Activated CD8-positive, alpha-beta T cell treated with anti-CD3 and anti-CD28 coated beads, Interleukin-2, amount 10 ng/mL, durations not matched to agents 7 days and 5 days (primary cell): ENCODE data around the gene SALL3. TPM values are rescaled to one million over a fixed set of nuclear protein-coding genes. Genes with fewer than 3 reads are reported as not detected.

Source experiments
- ATAC-seq: fragments of 150-1000 bp; cut with Tn5 transposase; one replicate; pipeline ENCODE4 v1.10.0; 2021; ENCODE audit warnings: moderate library complexity
- CTCF ChIA-PET: fragments of 350-600 bp; sonication (Branson Sonifier 250); formaldehyde crosslinking; loops from one replicate; lab custom pipeline; 2021; ENCODE audit warnings: antibody characterized with exemption; lab: Charles Lee
- POLR2A ChIA-PET: fragments of 350-600 bp; sonication (Branson Sonifier 250); formaldehyde crosslinking; loops from one replicate; lab custom pipeline; 2021; ENCODE audit warnings: antibody characterized with exemption; lab: Charles Lee
- DNase-seq: peaks from one replicate; pipeline ENCODE4 v3.0.0-alpha.2; 2020
- H3K27ac Mint-ChIP-seq: one replicate; pipeline ENCODE4 v1.8.0; 2021; ENCODE audit warnings: mild to moderate bottlenecking, mixed read lengths
- H3K27me3 Mint-ChIP-seq: one replicate; pipeline ENCODE4 v1.8.0; 2021; ENCODE audit warnings: low read depth, mixed read lengths
- H3K36me3 Mint-ChIP-seq: one replicate; pipeline ENCODE4 v1.8.0; 2021; ENCODE audit warnings: low read depth, mixed read lengths
- H3K4me1 Mint-ChIP-seq: one replicate; pipeline ENCODE4 v1.8.0; 2021; ENCODE audit warnings: low read depth, mixed read lengths
- H3K4me3 Mint-ChIP-seq: one replicate; pipeline ENCODE4 v1.8.0; 2021; ENCODE audit warnings: mild to moderate bottlenecking, mixed read lengths
- H3K9me3 Mint-ChIP-seq: one replicate; pipeline ENCODE4 v1.8.0; 2022; ENCODE audit warnings: mixed read lengths; ENCODE audit not compliant: insufficient read depth
- total RNA-seq, 2 experiments: library from RNA; stranded (reverse); gene quantifications; one replicate each; pipeline ENCODE4 v1.2.3, GENCODE V29; 2021

The SALL3 gene
- total RNA-seq, 2 experiments from 2014 or later = not detected

GRCh38 chr18:79022603-79023002 is 43.0 kb downstream of the SALL3 start:
- H3K27ac Mint-ChIP-seq = no peak overlapping the region
- H3K9me3 Mint-ChIP-seq = no peaks in the 10 kb centered on the region
- DNase-seq (no peak), ATAC-seq (no peak)
- no peaks in the 10 kb centered on the region for H3K27me3 Mint-ChIP-seq
- no peaks in the 10 kb centered on the region for H3K4me1 Mint-ChIP-seq
- H3K36me3 Mint-ChIP-seq = no peaks in the 10 kb centered on the region
- ChIA-PET CTCF (no interaction called here), POLR2A (no interaction called here)
- H3K4me3 Mint-ChIP-seq = no peak overlapping the region

GRCh38 chr18:79026491-79026890 is 46.9 kb downstream of the SALL3 start:
- no peaks in the 10 kb centered on the region for H3K9me3 Mint-ChIP-seq
- DNase-seq (no peak), ATAC-seq (no peak)
- no peaks in the 10 kb centered on the region for H3K4me1 Mint-ChIP-seq
- H3K27me3 Mint-ChIP-seq = no peaks in the 10 kb centered on the region
- H3K4me3 Mint-ChIP-seq = no peak overlapping the region
- no peaks in the 10 kb centered on the region for H3K36me3 Mint-ChIP-seq
- ChIA-PET CTCF (no interaction called here), POLR2A (no interaction called here)
- no peak overlapping the region for H3K27ac Mint-ChIP-seq

DNA sequence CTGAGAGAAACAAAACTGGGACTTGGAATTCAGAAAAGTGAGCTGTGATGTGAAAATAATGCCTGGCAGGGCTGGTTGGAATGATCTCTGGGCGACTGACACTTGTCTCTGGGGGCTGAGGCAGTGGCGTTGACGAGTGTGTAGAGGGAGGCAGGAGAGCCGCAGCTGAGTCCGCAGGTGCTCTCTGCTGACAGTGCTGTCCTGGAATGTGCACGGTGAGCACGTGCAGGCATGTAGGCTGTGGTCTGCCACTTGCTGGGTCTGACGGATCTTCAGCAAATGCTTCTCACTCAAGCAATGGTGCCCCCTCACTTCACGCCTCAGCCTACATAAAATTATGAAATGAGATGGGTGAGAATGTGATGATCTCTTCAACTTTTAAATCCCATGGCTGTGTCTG is 51.1 kb downstream of the SALL3 start:
- CTCF ChIA-PET = no interaction called here
- H3K27ac Mint-ChIP-seq = no peak overlapping the region
- H3K4me3 Mint-ChIP-seq = no peak overlapping the region
- POLR2A ChIA-PET = no interaction called here
- H3K27me3 Mint-ChIP-seq = no peaks in the 10 kb centered on the region
- no peaks in the 10 kb centered on the region for H3K4me1 Mint-ChIP-seq
- DNase-seq (no peak), ATAC-seq (no peak)
- H3K9me3 Mint-ChIP-seq = no peaks in the 10 kb centered on the region
- H3K36me3 Mint-ChIP-seq = no peaks in the 10 kb centered on the region

GRCh38 chr18:79042276-79042675 is 62.7 kb downstream of the SALL3 start:
- DNase-seq (no peak), ATAC-seq (no peak)
- Mint-ChIP-seq H3K27ac (no peak overlapping the region), H3K4me1 (no peaks in the 10 kb centered on the region), H3K4me3 (no peak overlapping the region), H3K36me3 (no peaks in the 10 kb centered on the region), H3K27me3 (no peaks in the 10 kb centered on the region), H3K9me3 (no peaks in the 10 kb centered on the region)
- CTCF ChIA-PET = no interaction called here
- POLR2A ChIA-PET = no interaction called here

DNA sequence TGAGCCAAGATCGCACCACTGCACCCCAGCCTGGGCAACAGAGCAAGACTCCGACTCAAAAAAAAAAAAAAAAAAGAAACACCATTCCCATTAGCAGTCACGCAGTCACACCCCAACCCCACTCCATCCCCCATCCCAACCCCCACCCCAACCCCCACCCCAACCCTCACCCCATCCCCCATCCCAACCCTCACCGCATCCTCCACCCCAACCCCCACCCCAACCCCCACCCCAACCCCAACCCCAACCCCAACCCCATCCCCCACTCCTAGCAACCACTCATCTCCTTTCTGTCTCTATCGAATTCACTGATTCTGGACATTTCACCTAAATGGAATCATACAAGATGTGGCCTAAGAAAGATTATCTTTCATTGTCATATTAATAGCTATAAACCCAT is 63.7 kb downstream of the SALL3 start:
- ChIA-PET CTCF (no interaction called here), POLR2A (no interaction called here)
- no peaks in the 10 kb centered on the region for H3K4me1 Mint-ChIP-seq
- no peaks in the 10 kb centered on the region for H3K27me3 Mint-ChIP-seq
- no peak overlapping the region for H3K27ac Mint-ChIP-seq
- no peaks in the 10 kb centered on the region for H3K9me3 Mint-ChIP-seq
- H3K36me3 Mint-ChIP-seq = no peaks in the 10 kb centered on the region
- DNase-seq = no peak
- H3K4me3 Mint-ChIP-seq = no peak overlapping the region
- no peak for ATAC-seq

DNA sequence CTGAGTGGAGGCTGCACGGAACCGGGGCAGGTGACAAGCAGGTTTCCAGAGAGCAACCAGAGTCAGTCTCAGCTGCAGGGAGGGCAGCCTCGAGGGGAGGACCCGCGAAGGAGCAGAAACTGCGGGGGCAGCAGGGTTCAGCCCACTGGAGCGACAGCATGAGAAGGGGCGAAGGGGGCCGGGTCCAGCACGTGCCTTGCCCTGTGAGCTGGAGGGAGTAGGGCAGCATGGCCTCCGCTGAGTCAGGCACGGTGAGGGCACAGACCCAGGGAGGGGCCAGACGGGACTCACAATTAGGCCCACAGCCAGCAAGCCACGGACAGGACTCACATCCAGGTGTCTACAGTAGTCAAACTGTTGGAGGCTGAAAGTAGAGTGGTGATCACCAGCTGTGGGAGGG is 66.9 kb downstream of the SALL3 start:
- Mint-ChIP-seq H3K9me3 (no peaks in the 10 kb centered on the region), H3K4me3 (no peak overlapping the region), H3K27ac (no peak overlapping the region), H3K4me1 (no peaks in the 10 kb centered on the region), H3K27me3 (no peaks in the 10 kb centered on the region), H3K36me3 (no peaks in the 10 kb centered on the region)
- DNase-seq (no peak), ATAC-seq (no peak)
- CTCF ChIA-PET = no interaction called here
- POLR2A ChIA-PET = no interaction called here

DNA sequence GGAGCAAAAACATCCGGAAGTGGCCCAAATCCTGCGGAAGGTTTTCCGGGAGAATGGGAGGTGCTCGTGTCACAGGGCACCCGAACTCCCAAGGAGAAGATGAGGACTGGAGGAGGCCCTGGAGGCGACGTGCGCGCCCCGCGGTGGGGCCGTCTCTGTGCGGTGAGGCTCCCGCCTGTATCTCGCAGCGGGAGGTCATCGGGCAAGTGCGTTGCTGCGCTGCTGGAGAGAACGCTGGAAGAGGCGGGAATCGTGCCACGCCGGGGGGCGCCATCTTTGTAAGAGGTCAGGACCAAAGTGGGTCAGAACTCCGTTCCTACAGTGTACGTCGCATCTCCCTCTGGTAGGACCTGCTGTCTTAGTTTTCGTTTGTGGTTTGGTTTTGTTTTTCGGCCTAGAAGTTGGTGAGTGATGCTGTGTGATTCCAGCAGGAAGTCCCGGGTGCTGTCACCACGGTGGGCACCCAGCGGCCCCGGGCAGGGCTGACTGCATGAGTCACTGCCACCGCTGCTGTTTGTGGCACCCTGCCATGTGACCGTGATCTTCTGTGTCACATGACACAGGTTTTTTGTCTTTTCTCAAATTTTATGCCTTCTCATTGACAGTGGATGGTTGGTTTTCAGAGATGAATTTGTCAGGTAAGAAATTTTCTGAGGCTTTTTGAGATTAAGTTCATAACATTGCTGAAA is 68.1 kb downstream of the SALL3 start:
- ATAC-seq = no peak
- no peaks in the 10 kb centered on the region for H3K9me3 Mint-ChIP-seq
- DNase-seq = no peak
- H3K4me3 Mint-ChIP-seq = no peak overlapping the region
- H3K27me3 Mint-ChIP-seq = no peaks in the 10 kb centered on the region
- POLR2A ChIA-PET = no interaction called here
- H3K4me1 Mint-ChIP-seq = no peaks in the 10 kb centered on the region
- no peaks in the 10 kb centered on the region for H3K36me3 Mint-ChIP-seq
- no peak overlapping the region for H3K27ac Mint-ChIP-seq
- CTCF ChIA-PET = no interaction called here

GRCh38 chr18:79048245-79048632 is 68.6 kb downstream of the SALL3 start:
- ChIA-PET POLR2A (no interaction called here), CTCF (no interaction called here)
- Mint-ChIP-seq H3K27ac (no peak overlapping the region), H3K27me3 (no peaks in the 10 kb centered on the region), H3K36me3 (no peaks in the 10 kb centered on the region), H3K9me3 (no peaks in the 10 kb centered on the region), H3K4me1 (no peaks in the 10 kb centered on the region), H3K4me3 (no peak overlapping the region)
- no peak for DNase-seq
- ATAC-seq = no peak

DNA sequence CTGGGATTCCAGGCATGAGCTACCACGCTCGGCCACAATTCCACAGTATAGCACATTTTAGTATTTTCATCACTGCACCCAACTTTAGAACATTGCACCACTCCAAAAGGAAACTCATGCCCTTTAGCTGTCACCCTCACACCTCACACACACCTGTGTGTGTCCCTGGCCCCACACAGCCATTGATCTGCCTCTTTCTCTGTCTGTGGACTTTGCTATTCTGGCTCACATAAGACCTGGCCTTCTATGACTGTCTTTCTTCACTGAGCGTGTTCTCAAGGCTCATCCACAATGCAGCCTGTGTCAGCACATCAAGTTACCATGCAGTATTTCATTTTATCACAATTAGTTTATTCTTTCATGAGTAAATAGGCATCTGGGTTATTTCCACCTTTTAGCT is 69.9 kb downstream of the SALL3 start:
- Mint-ChIP-seq H3K4me3 (no peak overlapping the region), H3K27me3 (peaks cover 2% of the 10 kb centered on the region), H3K4me1 (no peaks in the 10 kb centered on the region), H3K9me3 (no peaks in the 10 kb centered on the region), H3K36me3 (no peaks in the 10 kb centered on the region), H3K27ac (no peak overlapping the region)
- DNase-seq (no peak), ATAC-seq (no peak)
- CTCF ChIA-PET = no interaction called here
- POLR2A ChIA-PET = no interaction called here

Other genes starting within 250 kb of the SALL3 start
- gene ATP9B, start 89.6 kb downstream of the SALL3 start, total RNA-seq = 10 to 100 TPM; 24.8 to 27.3 TPM